Activated naive CD8-positive, alpha-beta T cell treated with anti-CD3 and anti-CD28 coated beads for 36 hours (primary cell): ENCODE results near the gene NT5C1B. TPM values are rescaled to one million over a fixed set of nuclear protein-coding genes. Genes with fewer than 3 reads are reported as not detected.

Experiments
- DNase-seq: peaks from one replicate; pipeline ENCODE4 v3.0.0; 2021
- H3K27ac Mint-ChIP-seq: one replicate; pipeline ENCODE4 v1.8.0; 2022; ENCODE audit warnings: mild to moderate bottlenecking, moderate library complexity, mixed read lengths
- H3K27me3 Mint-ChIP-seq: one replicate; pipeline ENCODE4 v1.8.0; 2022; ENCODE audit warnings: mild to moderate bottlenecking, mixed read lengths
- H3K36me3 Mint-ChIP-seq: one replicate; pipeline ENCODE4 v1.8.0; 2021; ENCODE audit warnings: mild to moderate bottlenecking, mixed read lengths
- H3K4me1 Mint-ChIP-seq: one replicate; pipeline ENCODE4 v1.8.0; 2021; ENCODE audit warnings: mixed read lengths
- H3K4me3 Mint-ChIP-seq: one replicate; pipeline ENCODE4 v1.8.0; 2022; ENCODE audit warnings: mild to moderate bottlenecking, moderate library complexity, mixed read lengths
- H3K9me3 Mint-ChIP-seq: one replicate; pipeline ENCODE4 v1.8.0; 2022; ENCODE audit warnings: mixed read lengths
- total RNA-seq, 2 experiments: library from RNA; stranded (reverse); gene quantifications; one replicate each; pipeline ENCODE4 v1.2.3, GENCODE V29; 2021

Gene NT5C1B
- total RNA-seq, 2 experiments from 2014 or later = not detected

DNA sequence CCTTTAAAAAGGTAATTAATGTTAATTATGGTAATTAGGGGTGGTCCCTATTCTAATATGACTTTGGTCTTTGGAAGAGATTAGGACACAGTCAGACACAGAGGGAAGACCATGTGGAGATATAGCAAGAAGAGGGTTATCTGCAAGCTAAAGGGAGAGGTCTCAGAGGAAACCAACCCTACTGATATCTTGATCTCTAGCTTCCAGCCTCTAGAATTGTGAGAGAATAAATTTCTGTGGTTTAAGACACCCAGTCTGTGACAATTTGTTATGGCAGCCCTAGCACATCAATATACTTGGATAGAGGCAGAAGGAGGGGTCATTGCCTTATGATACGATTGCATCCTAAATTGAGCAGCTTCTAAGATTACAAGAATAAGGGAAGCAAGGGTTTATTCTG, 21.3 kb upstream of the NT5C1B start:
- H3K27ac Mint-ChIP-seq = no peak overlapping the region

GRCh38 chr2:18610090-18610489, 20.7 kb upstream of the NT5C1B start:
- Mint-ChIP-seq H3K27ac (no peak overlapping the region), H3K4me3 (no peak overlapping the region), H3K27me3 (no peaks in the 10 kb centered on the region), H3K9me3 (no peaks in the 10 kb centered on the region), H3K36me3 (peaks cover 2% of the 10 kb centered on the region), H3K4me1 (peaks cover 3% of the 10 kb centered on the region)
- no peak for DNase-seq

More for the DNA sequence above, 21.3 kb upstream of the NT5C1B start:
- H3K36me3 Mint-ChIP-seq = peaks cover 6% of the 10 kb centered on the region
- no peaks in the 10 kb centered on the region for H3K4me1 Mint-ChIP-seq
- peaks cover 1% of the 10 kb centered on the region for H3K9me3 Mint-ChIP-seq
- no peak overlapping the region for H3K4me3 Mint-ChIP-seq
- no peaks in the 10 kb centered on the region for H3K27me3 Mint-ChIP-seq
- DNase-seq = no peak

DNA sequence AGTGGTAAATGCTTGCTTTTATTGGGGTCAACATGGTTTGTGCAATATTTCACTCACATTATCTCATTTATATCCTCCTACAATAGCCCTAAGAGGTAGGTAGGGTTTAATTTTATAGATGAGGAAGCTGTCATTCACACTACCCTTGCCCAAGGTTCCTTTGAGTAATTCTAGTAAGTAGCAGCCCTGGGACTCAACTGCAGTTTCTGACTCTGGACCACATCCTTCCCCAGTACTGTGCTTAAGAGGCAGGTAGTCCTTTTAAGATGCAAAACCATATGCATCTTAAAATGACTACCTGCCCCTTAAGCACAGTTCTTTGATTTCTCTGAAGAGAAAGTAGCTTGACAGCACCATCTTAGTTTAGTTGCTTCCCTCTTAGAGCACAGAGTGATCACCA, 15.7 kb upstream of the NT5C1B start:
- H3K27ac Mint-ChIP-seq = peak overlapping the region; percentile 46
- H3K4me3 Mint-ChIP-seq = no peak overlapping the region
- H3K36me3 Mint-ChIP-seq = peaks cover 2% of the 10 kb centered on the region

GRCh38 chr2:18604531-18604885, 15.1 kb upstream of the NT5C1B start:
- Mint-ChIP-seq H3K36me3 (peaks cover 2% of the 10 kb centered on the region), H3K27ac (no peak overlapping the region), H3K4me1 (peaks cover 8% of the 10 kb centered on the region), H3K4me3 (no peak overlapping the region), H3K27me3 (no peaks in the 10 kb centered on the region), H3K9me3 (no peaks in the 10 kb centered on the region)
- no peak for DNase-seq

More for the DNA sequence above, 15.7 kb upstream of the NT5C1B start:
- Mint-ChIP-seq H3K27me3 (no peaks in the 10 kb centered on the region), H3K9me3 (no peaks in the 10 kb centered on the region), H3K4me1 (peaks cover 8% of the 10 kb centered on the region)
- DNase-seq = peak; percentile 3

- Mint-ChIP-seq H3K27me3 (no peaks in the 10 kb centered on the region), H3K4me3 (no peak overlapping the region), H3K9me3 (no peaks in the 10 kb centered on the region), H3K36me3 (peaks cover 2% of the 10 kb centered on the region), H3K27ac (no peak overlapping the region), H3K4me1 (peaks cover 8% of the 10 kb centered on the region)
- no peak for DNase-seq
Observed at GRCh38 chr2:18603854-18604530, 14.6 kb upstream of the NT5C1B start.

- Mint-ChIP-seq H3K9me3 (no peaks in the 10 kb centered on the region), H3K36me3 (peaks cover 2% of the 10 kb centered on the region), H3K4me3 (no peak overlapping the region), H3K27ac (no peak overlapping the region), H3K27me3 (no peaks in the 10 kb centered on the region), H3K4me1 (peaks cover 8% of the 10 kb centered on the region)
- no peak for DNase-seq
Observed at GRCh38 chr2:18602298-18602697, 12.9 kb upstream of the NT5C1B start.

DNA sequence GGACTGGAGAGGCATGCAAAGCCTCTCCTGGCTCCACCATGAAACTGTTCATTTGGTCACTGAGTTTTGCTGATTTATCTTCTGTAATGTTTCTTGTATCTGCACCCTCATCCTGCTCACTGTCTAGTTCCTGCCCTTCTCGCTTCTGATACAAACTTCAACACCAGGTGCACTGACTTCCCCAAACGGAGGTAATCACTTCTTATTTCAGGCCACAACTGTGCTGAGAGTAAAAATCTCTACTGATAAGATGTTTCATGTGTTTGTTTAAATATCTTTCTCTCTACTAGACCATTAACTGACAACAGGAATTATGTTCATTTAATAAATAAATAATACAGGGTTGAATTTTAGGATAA, 10.9 kb upstream of the NT5C1B start:
- H3K4me1 Mint-ChIP-seq = peaks cover 6% of the 10 kb centered on the region
- peaks cover 4% of the 10 kb centered on the region for H3K9me3 Mint-ChIP-seq
- DNase-seq = no peak
- peaks cover 6% of the 10 kb centered on the region for H3K36me3 Mint-ChIP-seq
- H3K27me3 Mint-ChIP-seq = no peaks in the 10 kb centered on the region
- H3K4me3 Mint-ChIP-seq = no peak overlapping the region
- H3K27ac Mint-ChIP-seq = no peak overlapping the region

GRCh38 chr2:18599509-18600254, 10.3 kb upstream of the NT5C1B start:
- no peaks in the 10 kb centered on the region for H3K27me3 Mint-ChIP-seq
- DNase-seq = no peak
- H3K27ac Mint-ChIP-seq = no peak overlapping the region
- peaks cover 6% of the 10 kb centered on the region for H3K36me3 Mint-ChIP-seq
- H3K4me1 Mint-ChIP-seq = peaks cover 2% of the 10 kb centered on the region
- peaks cover 4% of the 10 kb centered on the region for H3K9me3 Mint-ChIP-seq
- no peak overlapping the region for H3K4me3 Mint-ChIP-seq

DNA sequence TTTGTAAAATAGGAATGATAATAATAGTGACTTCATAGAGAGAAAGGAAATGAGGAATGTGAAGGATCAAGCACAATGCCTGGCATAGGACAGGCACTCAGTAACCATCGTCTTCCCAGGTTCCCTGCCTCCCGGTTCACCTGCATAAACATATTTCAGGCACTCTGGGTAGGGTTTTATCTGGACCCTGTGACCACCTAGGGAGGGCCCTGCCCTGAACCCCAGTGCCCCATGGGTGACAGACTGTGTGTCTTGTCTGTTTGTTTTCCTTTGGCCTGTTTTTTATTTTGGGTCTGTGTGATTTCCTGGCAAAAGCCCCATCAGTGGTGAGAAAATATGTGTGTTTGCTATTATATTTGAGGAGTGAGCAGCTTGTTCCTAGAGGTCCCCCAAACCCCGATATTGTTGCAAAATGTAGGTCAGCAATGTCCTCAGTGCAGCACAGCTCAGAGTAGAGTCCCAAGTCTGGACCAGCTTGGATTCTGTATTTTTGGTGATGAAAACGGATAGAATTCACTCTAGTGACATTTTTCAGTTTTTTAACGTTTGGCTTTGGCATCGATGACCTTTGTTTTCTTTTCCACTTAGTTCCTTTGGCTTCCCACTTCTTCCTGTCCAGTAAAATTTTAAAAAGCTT, 9.6 kb upstream of the NT5C1B start:
- Mint-ChIP-seq H3K4me3 (no peak overlapping the region), H3K36me3 (peaks cover 6% of the 10 kb centered on the region), H3K27me3 (no peaks in the 10 kb centered on the region), H3K9me3 (peaks cover 4% of the 10 kb centered on the region), H3K27ac (no peak overlapping the region), H3K4me1 (no peaks in the 10 kb centered on the region)
- DNase-seq = no peak

DNA sequence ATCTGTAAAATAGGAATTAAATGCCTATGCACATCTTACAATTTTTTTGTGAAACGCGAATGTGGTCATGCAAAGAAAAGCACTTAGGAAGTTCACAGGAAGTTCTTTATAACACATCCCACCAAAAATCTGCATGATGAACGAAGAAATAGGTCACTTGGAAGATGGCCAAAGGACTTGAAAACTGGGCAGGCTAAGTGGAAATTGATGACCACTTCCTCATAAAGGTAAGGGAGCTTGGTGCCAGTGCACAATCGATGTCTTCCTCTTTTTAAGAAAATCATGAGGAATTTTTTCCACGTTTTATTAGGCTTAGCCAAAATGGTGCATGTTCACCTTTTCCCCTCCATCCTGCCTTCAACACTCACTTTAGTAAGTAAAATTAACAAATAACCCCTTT, 8.2 kb upstream of the NT5C1B start:
- peaks cover 9% of the 10 kb centered on the region for H3K36me3 Mint-ChIP-seq
- no peak overlapping the region for H3K27ac Mint-ChIP-seq
- H3K4me3 Mint-ChIP-seq = no peak overlapping the region
- peaks cover 4% of the 10 kb centered on the region for H3K9me3 Mint-ChIP-seq
- no peak for DNase-seq
- H3K27me3 Mint-ChIP-seq = no peaks in the 10 kb centered on the region
- H3K4me1 Mint-ChIP-seq = no peaks in the 10 kb centered on the region

- no peaks in the 10 kb centered on the region for H3K4me1 Mint-ChIP-seq
- peaks cover 9% of the 10 kb centered on the region for H3K36me3 Mint-ChIP-seq
- DNase-seq = no peak
- no peak overlapping the region for H3K27ac Mint-ChIP-seq
- H3K27me3 Mint-ChIP-seq = no peaks in the 10 kb centered on the region
- H3K9me3 Mint-ChIP-seq = peaks cover 4% of the 10 kb centered on the region
- no peak overlapping the region for H3K4me3 Mint-ChIP-seq
Observed at GRCh38 chr2:18596993-18597392, 7.6 kb upstream of the NT5C1B start.

GRCh38 chr2:18593496-18593895, 4.1 kb upstream of the NT5C1B start:
- H3K36me3 Mint-ChIP-seq = peaks cover 19% of the 10 kb centered on the region
- no peak for DNase-seq
- H3K27ac Mint-ChIP-seq = no peak overlapping the region
- no peaks in the 10 kb centered on the region for H3K27me3 Mint-ChIP-seq
- no peaks in the 10 kb centered on the region for H3K4me1 Mint-ChIP-seq
- H3K4me3 Mint-ChIP-seq = no peak overlapping the region
- peaks cover 4% of the 10 kb centered on the region for H3K9me3 Mint-ChIP-seq

- Mint-ChIP-seq H3K9me3 (peaks cover 4% of the 10 kb centered on the region), H3K4me3 (no peak overlapping the region)
- no peak for DNase-seq
Observed at GRCh38 chr2:18592372-18592771, 3.0 kb upstream of the NT5C1B start.

GRCh38 chr2:18588802-18589201, 567 bp downstream of the NT5C1B start:
- H3K36me3 Mint-ChIP-seq = peaks cover 37% of the 10 kb centered on the region
- no peaks in the 10 kb centered on the region for H3K27me3 Mint-ChIP-seq
- H3K9me3 Mint-ChIP-seq = peaks cover 17% of the 10 kb centered on the region
- no peak for DNase-seq
- no peak overlapping the region for H3K27ac Mint-ChIP-seq
- H3K4me3 Mint-ChIP-seq = no peak overlapping the region
- H3K4me1 Mint-ChIP-seq = no peaks in the 10 kb centered on the region

More at GRCh38 chr2:18592372-18592771, 3.0 kb upstream of the NT5C1B start:
- Mint-ChIP-seq H3K27ac (no peak overlapping the region), H3K27me3 (no peaks in the 10 kb centered on the region), H3K36me3 (peaks cover 19% of the 10 kb centered on the region), H3K4me1 (no peaks in the 10 kb centered on the region)

DNA sequence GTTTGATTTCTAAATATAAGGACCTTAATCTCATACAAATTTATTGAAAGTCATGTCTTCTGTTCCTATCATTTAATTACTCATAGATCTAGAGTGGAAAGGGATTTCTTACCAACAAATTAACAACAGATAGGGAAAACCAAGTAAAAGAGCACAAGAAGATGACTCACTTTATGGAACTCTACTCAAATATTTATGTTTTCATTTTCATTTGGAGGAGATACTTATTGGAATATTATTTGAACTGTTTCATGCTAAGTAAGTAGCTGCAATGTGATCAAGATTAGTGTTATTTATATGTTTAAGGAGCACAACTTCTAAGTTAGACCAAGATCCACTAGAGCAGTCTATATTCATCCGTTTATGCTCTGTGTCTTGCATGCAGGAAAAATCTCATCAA, 1.3 kb downstream of the NT5C1B start:
- no peak overlapping the region for H3K4me3 Mint-ChIP-seq
- no peaks in the 10 kb centered on the region for H3K4me1 Mint-ChIP-seq
- no peaks in the 10 kb centered on the region for H3K27me3 Mint-ChIP-seq
- no peak overlapping the region for H3K27ac Mint-ChIP-seq
- DNase-seq = no peak
- peaks cover 24% of the 10 kb centered on the region for H3K9me3 Mint-ChIP-seq
- peaks cover 42% of the 10 kb centered on the region for H3K36me3 Mint-ChIP-seq
